ENCODE results near the gene RHEX.

Gene RHEX

DNA sequence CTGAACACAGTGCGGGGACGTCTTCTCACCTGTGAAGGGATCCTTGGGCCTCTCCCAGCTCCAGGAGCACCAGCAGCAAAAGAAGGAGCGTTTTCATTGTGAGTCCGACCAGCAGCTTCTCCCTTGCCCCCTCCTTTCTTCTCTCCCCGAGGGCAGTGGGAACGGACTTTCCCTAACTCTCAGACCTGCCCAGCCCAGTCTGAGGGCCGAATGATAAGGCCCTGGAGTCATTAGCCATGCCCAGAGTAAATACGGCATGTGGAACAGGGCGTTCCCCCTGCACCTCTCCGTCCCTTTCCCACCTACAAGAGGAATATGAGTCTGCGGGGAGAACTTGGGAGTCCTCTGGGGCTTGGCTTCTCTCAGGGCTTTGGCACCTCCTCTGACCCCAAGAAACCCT is 29.3 kb upstream of the RHEX start, which contains the start of gene CTSE:
CTSE (minus strand) TSS at position 201 of the 400 bp plus-strand sequence; CDS start at position 97, 104 bp downstream.
- H3K27ac ChIP-seq (ENCODE audit: low read length) = no peak within 1 kb of the TSS
- H3K79me2 ChIP-seq (ENCODE audit: low read length) = no peaks in the 10 kb centered on the region
- no peaks in the 10 kb centered on the region for H3K36me3 ChIP-seq (replicated peaks; ENCODE audit: low read depth, low read length)
- H3K27me3 ChIP-seq (ENCODE audit: low read depth, low read length) = no peaks in the 10 kb centered on the region
- H2AFZ ChIP-seq (ENCODE audit: low read depth, low read length) = no peak within 1 kb of the TSS
- H4K20me1 ChIP-seq (ENCODE audit: insufficient read depth, low read length) = no peaks in the 10 kb centered on the region
- TF ChIP-seq, protein P1, sequence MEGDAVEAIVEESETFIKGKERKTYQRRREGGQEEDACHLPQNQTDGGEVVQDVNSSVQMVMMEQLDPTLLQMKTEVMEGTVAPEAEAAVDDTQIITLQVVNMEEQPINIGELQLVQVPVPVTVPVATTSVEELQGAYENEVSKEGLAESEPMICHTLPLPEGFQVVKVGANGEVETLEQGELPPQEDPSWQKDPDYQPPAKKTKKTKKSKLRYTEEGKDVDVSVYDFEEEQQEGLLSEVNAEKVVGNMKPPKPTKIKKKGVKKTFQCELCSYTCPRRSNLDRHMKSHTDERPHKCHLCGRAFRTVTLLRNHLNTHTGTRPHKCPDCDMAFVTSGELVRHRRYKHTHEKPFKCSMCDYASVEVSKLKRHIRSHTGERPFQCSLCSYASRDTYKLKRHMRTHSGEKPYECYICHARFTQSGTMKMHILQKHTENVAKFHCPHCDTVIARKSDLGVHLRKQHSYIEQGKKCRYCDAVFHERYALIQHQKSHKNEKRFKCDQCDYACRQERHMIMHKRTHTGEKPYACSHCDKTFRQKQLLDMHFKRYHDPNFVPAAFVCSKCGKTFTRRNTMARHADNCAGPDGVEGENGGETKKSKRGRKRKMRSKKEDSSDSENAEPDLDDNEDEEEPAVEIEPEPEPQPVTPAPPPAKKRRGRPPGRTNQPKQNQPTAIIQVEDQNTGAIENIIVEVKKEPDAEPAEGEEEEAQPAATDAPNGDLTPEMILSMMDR (IDR thresholded peaks at IDR 0.05; ENCODE audit: low read depth, low read length) = no peak
- no peak for TF ChIP-seq EZH2phosphoT487 (IDR thresholded peaks at IDR 0.05; ENCODE audit: low read depth)
- H3K9ac ChIP-seq (ENCODE audit: low read length) = no peak within 1 kb of the TSS
- H3K4me3 ChIP-seq (ENCODE audit: low read length) = no peak within 1 kb of the TSS
- peaks cover 9% of the 10 kb centered on the region; the same call in 1 of the 2 replicates for H3K4me1 ChIP-seq (ENCODE audit: low read length)
- 0 out of 2 replicates have a peak, but pooled peaks cover 3% of the 10 kb centered on the region for H3K9me3 ChIP-seq (ENCODE audit: insufficient read depth, low read length)
- H3K4me2 ChIP-seq (ENCODE audit: low read length) = no peak within 1 kb of the TSS

DNA sequence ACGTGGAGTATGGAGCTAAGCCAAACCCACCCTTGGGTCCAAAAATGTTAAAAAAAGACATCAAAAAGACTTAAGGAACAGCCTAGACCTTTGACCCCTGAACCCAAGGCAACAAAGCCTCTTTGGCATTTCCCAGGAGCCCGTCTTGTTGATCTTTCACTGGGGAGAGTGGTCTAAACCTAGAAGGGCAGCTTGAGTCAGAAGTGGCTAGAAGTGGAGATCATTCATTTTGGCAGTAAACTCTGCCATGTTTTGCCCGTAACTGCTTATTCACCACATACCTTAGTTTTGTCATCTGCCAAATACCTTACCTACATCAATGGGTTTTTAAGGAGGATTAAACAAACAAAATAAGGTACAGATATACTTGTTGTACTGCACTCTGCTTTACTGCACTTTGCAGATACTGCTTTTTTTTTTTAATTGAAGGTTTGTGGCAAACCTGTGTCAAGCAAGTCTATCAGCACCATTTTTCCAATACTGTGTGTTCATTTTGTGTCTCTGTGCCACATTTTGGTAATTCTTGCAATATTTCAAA is 27.6 kb upstream of the RHEX start:
- TF ChIP-seq, protein P1 (IDR thresholded peaks at IDR 0.05; ENCODE audit: low read depth, low read length) = no peak
- no peak for TF ChIP-seq EZH2phosphoT487 (IDR thresholded peaks at IDR 0.05; ENCODE audit: low read depth)
- H4K20me1 ChIP-seq (ENCODE audit: insufficient read depth, low read length) = no peaks in the 10 kb centered on the region
- no peaks in the 10 kb centered on the region for H3K27me3 ChIP-seq (ENCODE audit: low read depth, low read length)
- H3K4me1 ChIP-seq (ENCODE audit: low read length) = peaks cover 20% of the 10 kb centered on the region
- H3K36me3 ChIP-seq (replicated peaks; ENCODE audit: low read depth, low read length) = no peaks in the 10 kb centered on the region
- H3K27ac ChIP-seq (ENCODE audit: low read length) = no peak overlapping the region
- no peak overlapping the region for H3K9ac ChIP-seq (ENCODE audit: low read length)
- no peak overlapping the region for H3K4me3 ChIP-seq (ENCODE audit: low read length)
- H3K4me2 ChIP-seq (ENCODE audit: low read length) = no peak overlapping the region
- H3K79me2 ChIP-seq (ENCODE audit: low read length) = peaks cover 9% of the 10 kb centered on the region
- H3K9me3 ChIP-seq (ENCODE audit: insufficient read depth, low read length) = 0 out of 2 replicates have a peak, but pooled peaks cover 3% of the 10 kb centered on the region
- no peak overlapping the region for H2AFZ ChIP-seq (ENCODE audit: low read depth, low read length)

DNA sequence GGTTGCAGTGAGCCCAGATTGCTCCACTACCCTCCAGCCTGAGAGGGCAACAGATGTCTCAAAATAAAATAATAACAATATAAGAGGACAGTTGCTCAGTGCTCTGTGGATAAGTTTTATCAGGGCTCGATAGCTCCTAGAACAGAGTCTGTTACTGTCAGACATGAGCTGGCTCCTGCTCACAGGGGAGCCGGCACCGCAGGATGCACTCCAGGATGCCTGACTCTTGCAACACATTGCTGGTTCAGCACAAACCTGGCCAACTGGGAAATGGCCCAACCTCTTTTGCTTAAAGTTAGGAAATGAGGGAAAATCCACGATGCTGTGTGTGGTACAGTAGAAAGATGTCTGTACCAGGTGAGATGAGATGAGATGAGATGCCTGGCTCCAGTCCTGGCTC is 23.5 kb upstream of the RHEX start:
- no peak overlapping the region for H3K4me2 ChIP-seq (ENCODE audit: low read length)
- no peak overlapping the region for H3K9ac ChIP-seq (ENCODE audit: low read length)
- H3K4me1 ChIP-seq (ENCODE audit: low read length) = peaks cover 61% of the 10 kb centered on the region
- no peak overlapping the region for H3K27ac ChIP-seq (ENCODE audit: low read length)
- no peak for TF ChIP-seq EZH2phosphoT487 (IDR thresholded peaks at IDR 0.05; ENCODE audit: low read depth)
- TF ChIP-seq, protein P1 (IDR thresholded peaks at IDR 0.05; ENCODE audit: low read depth, low read length) = no peak
- no peak overlapping the region for H3K4me3 ChIP-seq (ENCODE audit: low read length)
- H3K9me3 ChIP-seq (ENCODE audit: insufficient read depth, low read length) = peaks cover 12% of the 10 kb centered on the region
- H3K36me3 ChIP-seq (replicated peaks; ENCODE audit: low read depth, low read length) = peaks cover 12% of the 10 kb centered on the region
- H4K20me1 ChIP-seq (ENCODE audit: insufficient read depth, low read length) = no peaks in the 10 kb centered on the region
- no peaks in the 10 kb centered on the region for H3K27me3 ChIP-seq (ENCODE audit: low read depth, low read length)
- H3K79me2 ChIP-seq (ENCODE audit: low read length) = peaks cover 50% of the 10 kb centered on the region
- no peak overlapping the region for H2AFZ ChIP-seq (ENCODE audit: low read depth, low read length)

DNA sequence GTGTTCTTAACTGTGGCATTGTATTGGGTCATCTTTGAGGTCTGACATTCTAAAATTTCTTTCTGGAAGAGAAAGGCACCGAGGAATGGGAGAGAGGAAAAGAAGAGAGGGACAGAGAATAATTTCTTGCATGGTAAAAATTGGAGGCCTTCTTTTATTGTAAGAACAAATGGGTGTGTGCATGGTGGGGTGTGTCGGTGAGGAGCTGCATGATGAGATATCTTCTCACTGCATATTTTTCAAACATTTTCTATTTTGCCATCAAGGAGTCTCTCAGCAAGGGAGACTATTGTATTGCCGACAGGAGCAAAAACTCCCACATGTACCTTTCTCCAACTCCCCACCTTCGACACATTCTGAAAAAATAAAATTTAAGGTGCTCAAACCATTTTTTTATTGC is 22.8 kb upstream of the RHEX start:
- Histone ChIP-seq H3K4me2 (ENCODE audit: low read length) (peak overlapping the region; percentile 32), H4K20me1 (ENCODE audit: insufficient read depth, low read length) (no peaks in the 10 kb centered on the region), H3K9ac (ENCODE audit: low read length) (peak overlapping the region; percentile 51), H3K79me2 (ENCODE audit: low read length) (peaks cover 57% of the 10 kb centered on the region), H3K27me3 (ENCODE audit: low read depth, low read length) (no peaks in the 10 kb centered on the region), H3K4me3 (ENCODE audit: low read length) (no peak overlapping the region), H3K36me3 (replicated peaks; ENCODE audit: low read depth, low read length) (peaks cover 12% of the 10 kb centered on the region), H3K4me1 (ENCODE audit: low read length) (peaks cover 65% of the 10 kb centered on the region), H2AFZ (ENCODE audit: low read depth, low read length) (no peak overlapping the region), H3K27ac (ENCODE audit: low read length) (peak overlapping the region; percentile 3; the same call in 1 of the 2 replicates), H3K9me3 (ENCODE audit: insufficient read depth, low read length) (peaks cover 12% of the 10 kb centered on the region)
- TF ChIP-seq EZH2phosphoT487 (IDR thresholded peaks at IDR 0.05; ENCODE audit: low read depth) = no peak
- TF ChIP-seq, protein P1 (IDR thresholded peaks at IDR 0.05; ENCODE audit: low read depth, low read length) = no peak

Data from OCI-LY3 (cell line).